WTC11 (cell line): ENCODE measurements around the gene SNRPD1. TPM values are rescaled to one million over a fixed set of nuclear protein-coding genes. Genes with fewer than 3 reads are reported as not detected.

Source experiments
- CREB1 ChIP-seq: sonication (generic); formaldehyde crosslinking; IDR thresholded peaks from 2 replicates; pipeline ENCODE4 v1.8.0; 2023; ENCODE audit warnings: mild to moderate bottlenecking, missing genetic modification reagents
- E2F5 ChIP-seq: sonication (generic); formaldehyde crosslinking; IDR thresholded peaks from 2 replicates; pipeline ENCODE4 v1.8.1; 2022; ENCODE audit warnings: mild to moderate bottlenecking, moderate library complexity, missing genetic modification reagents
- EMX1 ChIP-seq: fragments of 250-450 bp; sonication (Bioruptor Pico); IDR thresholded peaks from 2 replicates; pipeline ENCODE4 v1.8.0; 2021; ENCODE audit warnings: mild to moderate bottlenecking
- ESRRA ChIP-seq: sonication (generic); formaldehyde crosslinking; IDR thresholded peaks from 2 replicates; pipeline ENCODE4 v1.8.1; 2022; ENCODE audit warnings: mild to moderate bottlenecking, missing genetic modification reagents, borderline replicate concordance
- FOXK1 ChIP-seq: sonication (generic); formaldehyde crosslinking; IDR thresholded peaks from 2 replicates; pipeline ENCODE4 v1.8.0; 2022; ENCODE audit warnings: mild to moderate bottlenecking, moderate library complexity, missing genetic modification reagents
- HMGXB4 ChIP-seq: sonication (generic); formaldehyde crosslinking; IDR thresholded peaks from 2 replicates; pipeline ENCODE4 v1.8.1; 2023; ENCODE audit warnings: mild to moderate bottlenecking, moderate library complexity, missing genetic modification reagents
- JAZF1 ChIP-seq: fragments of 250-450 bp; sonication (Bioruptor Pico); IDR thresholded peaks from 2 replicates; pipeline ENCODE4 v1.9.0; 2021; ENCODE audit warnings: moderate library complexity, mild to moderate bottlenecking, inconsistent platforms
- MLX ChIP-seq: sonication (generic); formaldehyde crosslinking; IDR thresholded peaks from 2 replicates; pipeline ENCODE4 v1.8.1; 2023; ENCODE audit warnings: mild to moderate bottlenecking, missing genetic modification reagents, moderate library complexity
- MYBL2 ChIP-seq: sonication (generic); formaldehyde crosslinking; IDR thresholded peaks from 2 replicates; pipeline ENCODE4 v1.8.1; 2023; ENCODE audit warnings: mild to moderate bottlenecking, moderate library complexity, missing genetic modification reagents
- RORB ChIP-seq: fragments of 250-450 bp; sonication (Bioruptor Pico); IDR thresholded peaks from 2 replicates; pipeline ENCODE4 v1.9.0; 2021; ENCODE audit warnings: mild to moderate bottlenecking
- SMAD3 ChIP-seq: sonication (generic); formaldehyde crosslinking; IDR thresholded peaks from 2 replicates; pipeline ENCODE4 v1.8.0; 2022; ENCODE audit warnings: missing genetic modification reagents, mild to moderate bottlenecking, borderline replicate concordance
- TCF7 ChIP-seq: sonication (generic); formaldehyde crosslinking; IDR thresholded peaks from 2 replicates; pipeline ENCODE4 v1.8.0; 2022; ENCODE audit warnings: mild to moderate bottlenecking, low read depth, missing genetic modification reagents, moderate library complexity
- TEAD4 ChIP-seq: sonication (generic); formaldehyde crosslinking; IDR thresholded peaks from 2 replicates; pipeline ENCODE4 v1.8.0; 2022; ENCODE audit warnings: mild to moderate bottlenecking, missing genetic modification reagents
- TP53 ChIP-seq: sonication (generic); formaldehyde crosslinking; IDR thresholded peaks from 2 replicates; pipeline ENCODE4 v1.8.1; 2023; ENCODE audit warnings: mild to moderate bottlenecking, missing genetic modification reagents
- USF2 ChIP-seq: sonication (generic); formaldehyde crosslinking; IDR thresholded peaks from 2 replicates; pipeline ENCODE4 v1.8.1; 2023; ENCODE audit warnings: mild to moderate bottlenecking, missing genetic modification reagents, moderate library complexity
- ZNF423 ChIP-seq: fragments of 250-450 bp; sonication (Bioruptor Pico); IDR thresholded peaks from 2 replicates; pipeline ENCODE4 v2.1.2; 2022; ENCODE audit warnings: mild to moderate bottlenecking, moderate library complexity
- ZNF425 ChIP-seq: fragments of 250-450 bp; sonication (Bioruptor Pico); conservative IDR thresholded peaks from 2 replicates; pipeline ENCODE4 v1.9.0; 2021; ENCODE audit warnings: mild to moderate bottlenecking
- ZNF671 ChIP-seq: fragments of 250-450 bp; sonication (Bioruptor Pico); IDR thresholded peaks from 2 replicates; pipeline ENCODE4 v1.8.0; 2021; ENCODE audit warnings: mild to moderate bottlenecking
- total RNA-seq: library from RNA; stranded (reverse); gene quantifications from 3 replicates; pipeline ENCODE4 v1.2.3, GENCODE V29; 2021
- TF ChIP-seq, protein P1 (sequence below): sonication (generic); formaldehyde crosslinking; IDR thresholded peaks from 2 replicates; pipeline ENCODE4 v1.8.1; 2022; ENCODE audit warnings: low read depth, missing genetic modification reagents, borderline replicate concordance
- TF ChIP-seq, protein P2 (sequence below): fragments of 250-450 bp; sonication (Bioruptor Pico); IDR thresholded peaks from 2 replicates; pipeline ENCODE4 v1.9.0; 2021; ENCODE audit warnings: mild to moderate bottlenecking
- TF ChIP-seq, protein P3 (sequence below): sonication (generic); formaldehyde crosslinking; IDR thresholded peaks from 2 replicates; pipeline ENCODE4 v1.8.1; 2023; ENCODE audit warnings: mild to moderate bottlenecking, missing genetic modification reagents

Gene SNRPD1
- total RNA-seq, 1 experiment from 2014 or later, result 137 TPM

DNA sequence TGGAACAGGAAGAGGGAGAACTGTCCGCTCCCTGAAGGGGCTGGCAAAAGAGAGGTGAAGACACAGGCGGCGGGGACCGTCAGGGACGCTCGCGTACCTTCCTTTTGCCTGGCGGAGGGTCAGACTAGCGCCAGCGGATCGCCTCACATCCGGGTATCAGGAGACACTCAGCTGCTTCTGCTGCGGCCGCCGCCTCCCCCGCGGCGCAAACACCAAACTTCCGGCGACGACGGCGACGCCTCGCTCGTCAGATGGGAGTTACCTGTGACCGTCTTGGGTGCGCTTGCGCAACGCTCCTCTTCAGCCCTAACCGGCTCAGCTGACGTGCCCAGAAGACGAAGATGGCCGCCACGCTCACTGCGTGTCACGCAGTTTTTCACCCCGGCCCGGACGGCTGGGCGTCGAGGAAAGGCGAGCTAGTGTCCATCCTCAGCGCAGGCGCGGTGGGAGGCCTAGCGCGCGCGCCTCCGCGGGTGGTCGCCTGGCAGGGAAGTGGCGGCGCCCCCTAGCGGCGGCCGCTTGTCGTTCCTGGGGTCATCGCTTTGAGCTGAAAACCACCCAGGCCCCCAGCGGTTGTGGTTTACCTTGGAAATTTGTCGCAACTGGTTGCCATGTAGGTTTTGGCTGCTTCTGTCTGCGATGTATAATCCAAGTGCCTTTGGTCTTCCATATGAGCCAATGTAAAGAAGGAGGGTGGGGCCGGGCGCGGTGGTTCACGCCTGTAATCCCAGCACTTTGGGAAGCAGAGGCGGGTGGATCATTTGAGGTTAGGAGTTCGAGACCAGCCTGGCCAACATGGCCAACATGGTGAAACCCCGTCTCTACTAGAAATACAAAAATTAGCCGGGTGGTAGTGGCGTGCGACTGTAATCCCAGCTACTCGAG, 11.3 kb upstream of the SNRPD1 start, which contains the start of gene ESCO1 (continued):
- TF ChIP-seq HMGXB4 (CRISPR knock-in tag) (peak; percentile 98), EMX1 (CRISPR knock-in tag) (no peak), ZNF425 (CRISPR knock-in tag) (no peak), TEAD4 (CRISPR knock-in tag) (no peak), MYBL2 (no peak), CREB1 (peak; percentile 63; the same call in 1 of the 2 replicates), TCF7 (CRISPR knock-in tag) (no peak), TP53 (CRISPR knock-in tag) (no peak), E2F5 (CRISPR knock-in tag) (peak; percentile 88), SMAD3 (CRISPR knock-in tag) (0 out of 2 replicates have a peak, but pooled peaks have one; percentile 22), RORB (CRISPR knock-in tag) (no peak), MLX (CRISPR knock-in tag) (peak; percentile 67; the same call in 1 of the 2 replicates), FOXK1 (CRISPR knock-in tag) (no peak; the same call in 1 of the 2 replicates), ESRRA (CRISPR knock-in tag) (peak; percentile 81; the same call in 1 of the 2 replicates), ZNF423 (CRISPR knock-in tag) (peak; percentile 60; the same call in 1 of the 2 replicates), JAZF1 (no peak), ZNF671 (CRISPR knock-in tag) (0 out of 2 replicates have a peak, but pooled peaks have one; percentile 35), USF2 (peak; percentile 65)
- TF ChIP-seq, protein P1, sequence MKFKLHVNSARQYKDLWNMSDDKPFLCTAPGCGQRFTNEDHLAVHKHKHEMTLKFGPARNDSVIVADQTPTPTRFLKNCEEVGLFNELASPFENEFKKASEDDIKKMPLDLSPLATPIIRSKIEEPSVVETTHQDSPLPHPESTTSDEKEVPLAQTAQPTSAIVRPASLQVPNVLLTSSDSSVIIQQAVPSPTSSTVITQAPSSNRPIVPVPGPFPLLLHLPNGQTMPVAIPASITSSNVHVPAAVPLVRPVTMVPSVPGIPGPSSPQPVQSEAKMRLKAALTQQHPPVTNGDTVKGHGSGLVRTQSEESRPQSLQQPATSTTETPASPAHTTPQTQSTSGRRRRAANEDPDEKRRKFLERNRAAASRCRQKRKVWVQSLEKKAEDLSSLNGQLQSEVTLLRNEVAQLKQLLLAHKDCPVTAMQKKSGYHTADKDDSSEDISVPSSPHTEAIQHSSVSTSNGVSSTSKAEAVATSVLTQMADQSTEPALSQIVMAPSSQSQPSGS (CRISPR knock-in tag), result no peak
- TF ChIP-seq, protein P2, sequence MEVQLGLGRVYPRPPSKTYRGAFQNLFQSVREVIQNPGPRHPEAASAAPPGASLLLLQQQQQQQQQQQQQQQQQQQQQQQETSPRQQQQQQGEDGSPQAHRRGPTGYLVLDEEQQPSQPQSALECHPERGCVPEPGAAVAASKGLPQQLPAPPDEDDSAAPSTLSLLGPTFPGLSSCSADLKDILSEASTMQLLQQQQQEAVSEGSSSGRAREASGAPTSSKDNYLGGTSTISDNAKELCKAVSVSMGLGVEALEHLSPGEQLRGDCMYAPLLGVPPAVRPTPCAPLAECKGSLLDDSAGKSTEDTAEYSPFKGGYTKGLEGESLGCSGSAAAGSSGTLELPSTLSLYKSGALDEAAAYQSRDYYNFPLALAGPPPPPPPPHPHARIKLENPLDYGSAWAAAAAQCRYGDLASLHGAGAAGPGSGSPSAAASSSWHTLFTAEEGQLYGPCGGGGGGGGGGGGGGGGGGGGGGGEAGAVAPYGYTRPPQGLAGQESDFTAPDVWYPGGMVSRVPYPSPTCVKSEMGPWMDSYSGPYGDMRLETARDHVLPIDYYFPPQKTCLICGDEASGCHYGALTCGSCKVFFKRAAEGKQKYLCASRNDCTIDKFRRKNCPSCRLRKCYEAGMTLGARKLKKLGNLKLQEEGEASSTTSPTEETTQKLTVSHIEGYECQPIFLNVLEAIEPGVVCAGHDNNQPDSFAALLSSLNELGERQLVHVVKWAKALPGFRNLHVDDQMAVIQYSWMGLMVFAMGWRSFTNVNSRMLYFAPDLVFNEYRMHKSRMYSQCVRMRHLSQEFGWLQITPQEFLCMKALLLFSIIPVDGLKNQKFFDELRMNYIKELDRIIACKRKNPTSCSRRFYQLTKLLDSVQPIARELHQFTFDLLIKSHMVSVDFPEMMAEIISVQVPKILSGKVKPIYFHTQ (CRISPR knock-in tag), result no peak
- TF ChIP-seq, protein P3, sequence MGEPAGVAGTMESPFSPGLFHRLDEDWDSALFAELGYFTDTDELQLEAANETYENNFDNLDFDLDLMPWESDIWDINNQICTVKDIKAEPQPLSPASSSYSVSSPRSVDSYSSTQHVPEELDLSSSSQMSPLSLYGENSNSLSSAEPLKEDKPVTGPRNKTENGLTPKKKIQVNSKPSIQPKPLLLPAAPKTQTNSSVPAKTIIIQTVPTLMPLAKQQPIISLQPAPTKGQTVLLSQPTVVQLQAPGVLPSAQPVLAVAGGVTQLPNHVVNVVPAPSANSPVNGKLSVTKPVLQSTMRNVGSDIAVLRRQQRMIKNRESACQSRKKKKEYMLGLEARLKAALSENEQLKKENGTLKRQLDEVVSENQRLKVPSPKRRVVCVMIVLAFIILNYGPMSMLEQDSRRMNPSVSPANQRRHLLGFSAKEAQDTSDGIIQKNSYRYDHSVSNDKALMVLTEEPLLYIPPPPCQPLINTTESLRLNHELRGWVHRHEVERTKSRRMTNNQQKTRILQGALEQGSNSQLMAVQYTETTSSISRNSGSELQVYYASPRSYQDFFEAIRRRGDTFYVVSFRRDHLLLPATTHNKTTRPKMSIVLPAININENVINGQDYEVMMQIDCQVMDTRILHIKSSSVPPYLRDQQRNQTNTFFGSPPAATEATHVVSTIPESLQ (CRISPR knock-in tag), result no peak
